Astrocyte (in vitro differentiated cells and primary cell): ENCODE measurements around the gene SELENOO. TPM values are rescaled to one million over a fixed set of nuclear protein-coding genes. Genes with fewer than 3 reads are reported as not detected.

Experiments used
- DNase-seq: peaks from one replicate; pipeline ENCODE4 v3.0.0-alpha.2; 2010; ENCODE audit warnings: low read depth
- FAIRE-seq: peaks from 2 replicates; lab custom pipeline; 2011; peaks lifted over from hg19 to GRCh38; lab: Jason Lieb, UNC
- H2AFZ ChIP-seq: 2 replicates; pipeline ENCODE4 v1.6.0; 2012; ENCODE audit warnings: low read depth, low read length, inconsistent platforms
- H3K27ac ChIP-seq: 2 replicates; pipeline ENCODE4 v1.5.1; 2011; ENCODE audit warnings: low read depth, low read length, inconsistent platforms
- H3K27me3 ChIP-seq: 2 replicates; pipeline ENCODE4 v1.6.0; 2011; ENCODE audit warnings: low read length, inconsistent platforms; ENCODE audit not compliant: insufficient read depth
- H3K36me3 ChIP-seq: 2 replicates; pipeline ENCODE4 v1.5.1; 2011; ENCODE audit warnings: low read length, inconsistent platforms; ENCODE audit not compliant: insufficient read depth
- H3K4me1 ChIP-seq: 2 replicates; pipeline ENCODE4 v1.5.1; 2011; ENCODE audit warnings: low read length, inconsistent platforms; ENCODE audit not compliant: insufficient read depth
- H3K4me2 ChIP-seq: 2 replicates; pipeline ENCODE4 v1.6.0; 2012; ENCODE audit warnings: low read length, inconsistent platforms
- H3K4me3 ChIP-seq: 2 replicates; pipeline ENCODE4 v1.5.1; 2011; ENCODE audit warnings: low read depth, mild to moderate bottlenecking, low read length, inconsistent platforms; ENCODE audit not compliant: insufficient read depth
- H3K79me2 ChIP-seq: 2 replicates; pipeline ENCODE4 v1.6.0; 2012; ENCODE audit warnings: mild to moderate bottlenecking, low read length, inconsistent platforms; ENCODE audit not compliant: insufficient read depth
- H3K9ac ChIP-seq: 2 replicates; pipeline ENCODE4 v1.6.0; 2012; ENCODE audit warnings: mild to moderate bottlenecking, low read length, inconsistent platforms
- H3K9me3 ChIP-seq: 2 replicates; pipeline ENCODE4 v1.5.1; 2012; ENCODE audit warnings: low read depth, mild to moderate bottlenecking, low read length, inconsistent platforms; ENCODE audit not compliant: insufficient read depth
- H4K20me1 ChIP-seq: 2 replicates; pipeline ENCODE4 v1.6.0; 2012; ENCODE audit warnings: low read length, inconsistent platforms; ENCODE audit not compliant: insufficient read depth
- H3K27ac Mint-ChIP-seq: one replicate; pipeline ENCODE4 v1.8.0; 2021; ENCODE audit warnings: mild to moderate bottlenecking, mixed read lengths; ENCODE audit not compliant: unreplicated experiment
- H3K27me3 Mint-ChIP-seq: one replicate; pipeline ENCODE4 v1.8.0; 2021; ENCODE audit warnings: low read depth, mixed read lengths; ENCODE audit not compliant: unreplicated experiment
- H3K36me3 Mint-ChIP-seq: one replicate; pipeline ENCODE4 v1.8.0; 2021; ENCODE audit warnings: low read depth, mixed read lengths; ENCODE audit not compliant: unreplicated experiment
- H3K4me1 Mint-ChIP-seq: one replicate; pipeline ENCODE4 v1.8.0; 2021; ENCODE audit warnings: low read depth, mixed read lengths; ENCODE audit not compliant: unreplicated experiment
- H3K4me3 Mint-ChIP-seq: one replicate; pipeline ENCODE4 v1.8.0; 2021; ENCODE audit warnings: mild to moderate bottlenecking, moderate library complexity, mixed read lengths; ENCODE audit not compliant: unreplicated experiment
- H3K9me3 Mint-ChIP-seq: one replicate; pipeline ENCODE4 v1.8.0; 2021; ENCODE audit warnings: mild to moderate bottlenecking, mixed read lengths; ENCODE audit not compliant: unreplicated experiment
- CTCF ChIP-seq: IDR thresholded peaks from 2 replicates; pipeline ENCODE4 v1.5.1; 2011; ENCODE audit warnings: low read depth, mild to moderate bottlenecking, inconsistent platforms, low read length, moderate library complexity; ENCODE audit not compliant: insufficient read depth
- EZH2 ChIP-seq: IDR thresholded peaks from 2 replicates; pipeline ENCODE4 v1.6.1; 2012; ENCODE audit warnings: mild to moderate bottlenecking, low read length, inconsistent platforms; ENCODE audit not compliant: insufficient read depth
- total RNA-seq: library from RNA; stranded (reverse); gene quantifications from 2 replicates; pipeline ENCODE4 v1.2.1, GENCODE V29; 2021

SELENOO gene
- total RNA-seq, 1 donor from 2014 or later = 18.5 TPM

GRCh38 chr22:50183141-50183971 is 17.5 kb upstream of the SELENOO start:
- Histone ChIP-seq H4K20me1 (peaks cover 4% of the 10 kb centered on the region), H3K4me3 (no peak overlapping the region), H3K9ac (no peak overlapping the region), H2AFZ (no peak overlapping the region), H3K27ac (no peak overlapping the region), H3K27me3 (no peaks in the 10 kb centered on the region), H3K4me1 (peaks cover 14% of the 10 kb centered on the region), H3K36me3 (no peaks in the 10 kb centered on the region), H3K4me2 (no peak overlapping the region), H3K9me3 (no peaks in the 10 kb centered on the region), H3K79me2 (peaks cover 16% of the 10 kb centered on the region)
- no peaks in the 10 kb centered on the region for H3K27me3 Mint-ChIP-seq
- DNase-seq (no peak), FAIRE-seq (no peak)
- no peaks in the 10 kb centered on the region for H3K9me3 Mint-ChIP-seq
- TF ChIP-seq CTCF = no peak
- no peak for TF ChIP-seq EZH2
- no peak overlapping the region for H3K4me3 Mint-ChIP-seq
- no peak overlapping the region for H3K27ac Mint-ChIP-seq
- H3K36me3 Mint-ChIP-seq = no peaks in the 10 kb centered on the region
- H3K4me1 Mint-ChIP-seq = no peaks in the 10 kb centered on the region

- Mint-ChIP-seq H3K36me3 (no peaks in the 10 kb centered on the region), H3K27me3 (no peaks in the 10 kb centered on the region), H3K4me3 (no peak overlapping the region), H3K27ac (no peak overlapping the region), H3K9me3 (no peaks in the 10 kb centered on the region), H3K4me1 (no peaks in the 10 kb centered on the region)
- Histone ChIP-seq H3K4me1 (peaks cover 14% of the 10 kb centered on the region), H3K36me3 (no peaks in the 10 kb centered on the region), H3K27me3 (no peaks in the 10 kb centered on the region), H3K27ac (no peak overlapping the region), H4K20me1 (peaks cover 13% of the 10 kb centered on the region), H3K4me2 (no peak overlapping the region), H3K4me3 (no peak overlapping the region), H3K9me3 (no peaks in the 10 kb centered on the region), H2AFZ (peak overlapping the region; percentile 97), H3K79me2 (peaks cover 25% of the 10 kb centered on the region), H3K9ac (no peak overlapping the region)
- FAIRE-seq (no peak), DNase-seq (peak; percentile 32)
- TF ChIP-seq CTCF (no peak), EZH2 (no peak)
Observed at GRCh38 chr22:50184004-50184901, 16.6 kb upstream of the SELENOO start.
